Measurements from ENCODE around the gene FBXL3. TPM values are rescaled to one million over a fixed set of nuclear protein-coding genes. Genes with fewer than 3 reads are reported as not detected.

FBXL3 gene
- total and polyA plus RNA-seq, 2 experiments from 2014 or later = 5.0 to 14.6 TPM

DNA sequence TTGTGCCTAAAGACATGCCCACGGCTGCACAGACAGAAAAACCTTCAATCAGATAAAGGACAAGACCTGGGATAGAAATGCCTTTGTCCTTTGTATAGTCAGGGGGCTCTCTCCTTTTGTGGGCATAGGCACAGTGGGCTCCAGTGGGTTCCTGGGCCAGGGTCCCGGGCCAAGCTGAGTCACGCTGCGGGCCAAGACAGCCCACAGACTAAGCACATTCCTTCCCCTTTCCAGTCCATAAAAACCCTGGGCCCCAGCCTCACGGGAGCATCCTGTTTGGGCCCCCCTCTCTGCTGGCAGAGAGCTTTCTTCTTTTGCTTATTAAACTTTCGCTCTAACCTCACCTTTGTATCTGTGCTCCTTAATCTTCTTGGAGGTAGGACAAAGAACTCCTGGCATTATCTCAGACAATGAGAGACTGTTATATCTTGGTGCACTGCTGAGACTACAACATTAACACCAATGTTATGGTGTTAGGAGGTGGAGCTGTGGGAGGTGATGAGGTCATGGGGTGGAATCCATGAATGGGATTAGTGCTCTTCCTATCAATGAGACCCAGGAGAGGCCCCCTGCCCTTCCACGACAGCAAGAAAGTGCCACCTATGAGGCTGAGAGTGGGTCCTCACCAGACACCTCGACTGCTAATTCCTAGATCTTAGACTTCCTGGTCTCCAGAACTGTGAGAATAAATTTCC is 20.8 kb upstream of the FBXL3 start:
- 0 out of 2 replicates have a peak overlapping the region, but pooled peaks have one; percentile 14 for H3K4me2 ChIP-seq
- no peak overlapping the region for H3K4me3 Mint-ChIP-seq

More for the DNA sequence above, 20.8 kb upstream of the FBXL3 start:
- H3K27me3 Mint-ChIP-seq (ENCODE audit: insufficient read depth, low read depth, poor library complexity) = peaks cover 3% of the 10 kb centered on the region
- H3K9me3 Mint-ChIP-seq = peaks cover 17% of the 10 kb centered on the region
- Histone ChIP-seq H3K4me3 (no peak overlapping the region), H3F3A (replicated peaks; ENCODE audit: low read depth) (no peaks in the 10 kb centered on the region), H3K9me2 (ENCODE audit: insufficient read depth) (no peaks in the 10 kb centered on the region), H3K4me1 (ENCODE audit: insufficient read depth) (peaks cover 12% of the 10 kb centered on the region; the same call in 1 of the 2 replicates), H3K27ac (ENCODE audit: low read depth) (0 out of 2 replicates have a peak overlapping the region, but pooled peaks have one; percentile 22), H3K27me3 (ENCODE audit: insufficient read depth) (no peaks in the 10 kb centered on the region), H3K79me2 (replicated peaks; ENCODE audit: insufficient read depth) (no peaks in the 10 kb centered on the region), H3K36me3 (ENCODE audit: insufficient read depth) (no peaks in the 10 kb centered on the region; the same call in 1 of the 2 replicates), H4K20me1 (replicated peaks; ENCODE audit: insufficient read depth) (no peaks in the 10 kb centered on the region), H2AFZ (no peak overlapping the region)
- TF ChIP-seq, protein P1, sequence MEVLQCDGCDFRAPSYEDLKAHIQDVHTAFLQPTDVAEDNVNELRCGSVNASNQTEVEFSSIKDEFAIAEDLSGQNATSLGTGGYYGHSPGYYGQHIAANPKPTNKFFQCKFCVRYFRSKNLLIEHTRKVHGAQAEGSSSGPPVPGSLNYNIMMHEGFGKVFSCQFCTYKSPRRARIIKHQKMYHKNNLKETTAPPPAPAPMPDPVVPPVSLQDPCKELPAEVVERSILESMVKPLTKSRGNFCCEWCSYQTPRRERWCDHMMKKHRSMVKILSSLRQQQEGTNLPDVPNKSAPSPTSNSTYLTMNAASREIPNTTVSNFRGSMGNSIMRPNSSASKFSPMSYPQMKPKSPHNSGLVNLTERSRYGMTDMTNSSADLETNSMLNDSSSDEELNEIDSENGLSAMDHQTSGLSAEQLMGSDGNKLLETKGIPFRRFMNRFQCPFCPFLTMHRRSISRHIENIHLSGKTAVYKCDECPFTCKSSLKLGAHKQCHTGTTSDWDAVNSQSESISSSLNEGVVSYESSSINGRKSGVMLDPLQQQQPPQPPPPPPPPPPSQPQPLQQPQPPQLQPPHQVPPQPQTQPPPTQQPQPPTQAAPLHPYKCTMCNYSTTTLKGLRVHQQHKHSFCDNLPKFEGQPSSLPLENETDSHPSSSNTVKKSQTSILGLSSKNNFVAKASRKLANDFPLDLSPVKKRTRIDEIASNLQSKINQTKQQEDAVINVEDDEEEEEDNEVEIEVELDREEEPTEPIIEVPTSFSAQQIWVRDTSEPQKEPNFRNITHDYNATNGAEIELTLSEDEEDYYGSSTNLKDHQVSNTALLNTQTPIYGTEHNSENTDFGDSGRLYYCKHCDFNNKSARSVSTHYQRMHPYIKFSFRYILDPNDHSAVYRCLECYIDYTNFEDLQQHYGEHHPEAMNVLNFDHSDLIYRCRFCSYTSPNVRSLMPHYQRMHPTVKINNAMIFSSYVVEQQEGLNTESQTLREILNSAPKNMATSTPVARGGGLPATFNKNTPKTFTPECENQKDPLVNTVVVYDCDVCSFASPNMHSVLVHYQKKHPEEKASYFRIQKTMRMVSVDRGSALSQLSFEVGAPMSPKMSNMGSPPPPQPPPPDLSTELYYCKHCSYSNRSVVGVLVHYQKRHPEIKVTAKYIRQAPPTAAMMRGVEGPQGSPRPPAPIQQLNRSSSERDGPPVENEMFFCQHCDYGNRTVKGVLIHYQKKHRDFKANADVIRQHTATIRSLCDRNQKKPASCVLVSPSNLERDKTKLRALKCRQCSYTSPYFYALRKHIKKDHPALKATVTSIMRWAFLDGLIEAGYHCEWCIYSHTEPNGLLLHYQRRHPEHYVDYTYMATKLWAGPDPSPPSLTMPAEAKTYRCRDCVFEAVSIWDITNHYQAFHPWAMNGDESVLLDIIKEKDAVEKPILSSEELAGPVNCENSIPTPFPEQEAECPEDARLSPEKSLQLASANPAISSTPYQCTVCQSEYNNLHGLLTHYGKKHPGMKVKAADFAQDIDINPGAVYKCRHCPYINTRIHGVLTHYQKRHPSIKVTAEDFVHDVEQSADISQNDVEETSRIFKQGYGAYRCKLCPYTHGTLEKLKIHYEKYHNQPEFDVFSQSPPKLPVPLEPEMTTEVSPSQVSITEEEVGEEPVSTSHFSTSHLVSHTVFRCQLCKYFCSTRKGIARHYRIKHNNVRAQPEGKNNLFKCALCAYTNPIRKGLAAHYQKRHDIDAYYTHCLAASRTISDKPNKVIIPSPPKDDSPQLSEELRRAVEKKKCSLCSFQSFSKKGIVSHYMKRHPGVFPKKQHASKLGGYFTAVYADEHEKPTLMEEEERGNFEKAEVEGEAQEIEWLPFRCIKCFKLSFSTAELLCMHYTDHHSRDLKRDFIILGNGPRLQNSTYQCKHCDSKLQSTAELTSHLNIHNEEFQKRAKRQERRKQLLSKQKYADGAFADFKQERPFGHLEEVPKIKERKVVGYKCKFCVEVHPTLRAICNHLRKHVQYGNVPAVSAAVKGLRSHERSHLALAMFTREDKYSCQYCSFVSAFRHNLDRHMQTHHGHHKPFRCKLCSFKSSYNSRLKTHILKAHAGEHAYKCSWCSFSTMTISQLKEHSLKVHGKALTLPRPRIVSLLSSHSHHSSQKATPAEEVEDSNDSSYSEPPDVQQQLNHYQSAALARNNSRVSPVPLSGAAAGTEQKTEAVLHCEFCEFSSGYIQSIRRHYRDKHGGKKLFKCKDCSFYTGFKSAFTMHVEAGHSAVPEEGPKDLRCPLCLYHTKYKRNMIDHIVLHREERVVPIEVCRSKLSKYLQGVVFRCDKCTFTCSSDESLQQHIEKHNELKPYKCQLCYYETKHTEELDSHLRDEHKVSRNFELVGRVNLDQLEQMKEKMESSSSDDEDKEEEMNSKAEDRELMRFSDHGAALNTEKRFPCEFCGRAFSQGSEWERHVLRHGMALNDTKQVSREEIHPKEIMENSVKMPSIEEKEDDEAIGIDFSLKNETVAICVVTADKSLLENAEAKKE (CRISPR knock-in tag; IDR thresholded peaks at IDR 0.05) = no peak
- TF ChIP-seq STAT1 (IDR thresholded peaks at IDR 0.05; ENCODE audit: unreplicated experiment) (no peak), CREB1 (CRISPR knock-in tag; IDR thresholded peaks at IDR 0.05; ENCODE audit: low read depth) (no peak), JUNB (IDR thresholded peaks at IDR 0.05; ENCODE audit: unreplicated experiment) (no peak), EZH2phosphoT487 (IDR thresholded peaks at IDR 0.05; ENCODE audit: unreplicated experiment) (no peak), ZNF114 (CRISPR knock-in tag; IDR thresholded peaks at IDR 0.05) (no peak), EZH2 (IDR thresholded peaks at IDR 0.05; ENCODE audit: low read depth, unreplicated experiment) (no peak), POLR2AphosphoS5 (IDR thresholded peaks at IDR 0.05; ENCODE audit: low read depth) (no peak), ZNF331 (CRISPR knock-in tag; IDR thresholded peaks at IDR 0.05; ENCODE audit: low read depth) (no peak), NANOG (IDR thresholded peaks at IDR 0.05; ENCODE audit: borderline replicate concordance) (no peak)
- TF ChIP-seq, protein P2, sequence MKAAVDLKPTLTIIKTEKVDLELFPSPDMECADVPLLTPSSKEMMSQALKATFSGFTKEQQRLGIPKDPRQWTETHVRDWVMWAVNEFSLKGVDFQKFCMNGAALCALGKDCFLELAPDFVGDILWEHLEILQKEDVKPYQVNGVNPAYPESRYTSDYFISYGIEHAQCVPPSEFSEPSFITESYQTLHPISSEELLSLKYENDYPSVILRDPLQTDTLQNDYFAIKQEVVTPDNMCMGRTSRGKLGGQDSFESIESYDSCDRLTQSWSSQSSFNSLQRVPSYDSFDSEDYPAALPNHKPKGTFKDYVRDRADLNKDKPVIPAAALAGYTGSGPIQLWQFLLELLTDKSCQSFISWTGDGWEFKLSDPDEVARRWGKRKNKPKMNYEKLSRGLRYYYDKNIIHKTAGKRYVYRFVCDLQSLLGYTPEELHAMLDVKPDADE (IDR thresholded peaks at IDR 0.05) = no peak
- TF ChIP-seq, protein P3, sequence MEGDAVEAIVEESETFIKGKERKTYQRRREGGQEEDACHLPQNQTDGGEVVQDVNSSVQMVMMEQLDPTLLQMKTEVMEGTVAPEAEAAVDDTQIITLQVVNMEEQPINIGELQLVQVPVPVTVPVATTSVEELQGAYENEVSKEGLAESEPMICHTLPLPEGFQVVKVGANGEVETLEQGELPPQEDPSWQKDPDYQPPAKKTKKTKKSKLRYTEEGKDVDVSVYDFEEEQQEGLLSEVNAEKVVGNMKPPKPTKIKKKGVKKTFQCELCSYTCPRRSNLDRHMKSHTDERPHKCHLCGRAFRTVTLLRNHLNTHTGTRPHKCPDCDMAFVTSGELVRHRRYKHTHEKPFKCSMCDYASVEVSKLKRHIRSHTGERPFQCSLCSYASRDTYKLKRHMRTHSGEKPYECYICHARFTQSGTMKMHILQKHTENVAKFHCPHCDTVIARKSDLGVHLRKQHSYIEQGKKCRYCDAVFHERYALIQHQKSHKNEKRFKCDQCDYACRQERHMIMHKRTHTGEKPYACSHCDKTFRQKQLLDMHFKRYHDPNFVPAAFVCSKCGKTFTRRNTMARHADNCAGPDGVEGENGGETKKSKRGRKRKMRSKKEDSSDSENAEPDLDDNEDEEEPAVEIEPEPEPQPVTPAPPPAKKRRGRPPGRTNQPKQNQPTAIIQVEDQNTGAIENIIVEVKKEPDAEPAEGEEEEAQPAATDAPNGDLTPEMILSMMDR (conservative IDR thresholded peaks at IDR 0.05; ENCODE audit: low read depth in 2 of 2) = no peak
- TF ChIP-seq, protein P4, sequence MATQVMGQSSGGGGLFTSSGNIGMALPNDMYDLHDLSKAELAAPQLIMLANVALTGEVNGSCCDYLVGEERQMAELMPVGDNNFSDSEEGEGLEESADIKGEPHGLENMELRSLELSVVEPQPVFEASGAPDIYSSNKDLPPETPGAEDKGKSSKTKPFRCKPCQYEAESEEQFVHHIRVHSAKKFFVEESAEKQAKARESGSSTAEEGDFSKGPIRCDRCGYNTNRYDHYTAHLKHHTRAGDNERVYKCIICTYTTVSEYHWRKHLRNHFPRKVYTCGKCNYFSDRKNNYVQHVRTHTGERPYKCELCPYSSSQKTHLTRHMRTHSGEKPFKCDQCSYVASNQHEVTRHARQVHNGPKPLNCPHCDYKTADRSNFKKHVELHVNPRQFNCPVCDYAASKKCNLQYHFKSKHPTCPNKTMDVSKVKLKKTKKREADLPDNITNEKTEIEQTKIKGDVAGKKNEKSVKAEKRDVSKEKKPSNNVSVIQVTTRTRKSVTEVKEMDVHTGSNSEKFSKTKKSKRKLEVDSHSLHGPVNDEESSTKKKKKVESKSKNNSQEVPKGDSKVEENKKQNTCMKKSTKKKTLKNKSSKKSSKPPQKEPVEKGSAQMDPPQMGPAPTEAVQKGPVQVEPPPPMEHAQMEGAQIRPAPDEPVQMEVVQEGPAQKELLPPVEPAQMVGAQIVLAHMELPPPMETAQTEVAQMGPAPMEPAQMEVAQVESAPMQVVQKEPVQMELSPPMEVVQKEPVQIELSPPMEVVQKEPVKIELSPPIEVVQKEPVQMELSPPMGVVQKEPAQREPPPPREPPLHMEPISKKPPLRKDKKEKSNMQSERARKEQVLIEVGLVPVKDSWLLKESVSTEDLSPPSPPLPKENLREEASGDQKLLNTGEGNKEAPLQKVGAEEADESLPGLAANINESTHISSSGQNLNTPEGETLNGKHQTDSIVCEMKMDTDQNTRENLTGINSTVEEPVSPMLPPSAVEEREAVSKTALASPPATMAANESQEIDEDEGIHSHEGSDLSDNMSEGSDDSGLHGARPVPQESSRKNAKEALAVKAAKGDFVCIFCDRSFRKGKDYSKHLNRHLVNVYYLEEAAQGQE (IDR thresholded peaks at IDR 0.05; ENCODE audit: unreplicated experiment) = no peak
- no peak overlapping the region for H3K27ac Mint-ChIP-seq
- peak; percentile 54 for ATAC-seq
- DNase-seq (ENCODE audit: low spot score) = no peak
- H3K4me1 Mint-ChIP-seq = peaks cover 23% of the 10 kb centered on the region
- H3K36me3 Mint-ChIP-seq (ENCODE audit: low read depth) = peaks cover 48% of the 10 kb centered on the region
